Measurements from ENCODE around the gene CLCN7. TPM values are rescaled to one million over a fixed set of nuclear protein-coding genes. Genes with fewer than 3 reads are reported as not detected.

Gene CLCN7
- total and polyA plus RNA-seq, 4 donors = 61.1 to 119 (median 88.0) TPM

- no peak overlapping the region for H3K4me3 ChIP-seq
- H3K27me3 ChIP-seq (ENCODE audit: control insufficient read depth in 3 of 3, insufficient read depth in 3 of 3, low read length in 2 of 3) = no peaks in the 10 kb centered on the region
- WGBS, 2 donors = 83% methylated on average over 10 of the region's 10 CpGs
- no peak overlapping the region for H3K9ac ChIP-seq (ENCODE audit: insufficient read depth in 1 of 2, low read length in 2 of 2)
- no peaks in the 10 kb centered on the region for H3K36me3 ChIP-seq (ENCODE audit: control insufficient read depth in 4 of 4, insufficient read depth in 4 of 4, low read length in 4 of 4)
- ATAC-seq (ENCODE audit: insufficient read depth, low FRiP score) (no peak), DNase-seq (no peak)
- no peaks in the 10 kb centered on the region for H3K9me3 ChIP-seq (ENCODE audit: control insufficient read depth in 4 of 4, insufficient read depth in 3 of 4, low read length in 3 of 4)
- no peak for TF ChIP-seq CTCF (IDR thresholded peaks at IDR 0.05; ENCODE audit: control extremely low read depth, extremely low read depth)
- no peak overlapping the region for H3K27ac ChIP-seq (ENCODE audit: low read depth in 1 of 2, low read length in 1 of 2)
- peaks cover 0 to 13% (median 3%) of the 10 kb centered on the region in 5 donors for H3K4me1 ChIP-seq (ENCODE audit: control insufficient read depth in 5 of 5, insufficient read depth in 5 of 5, low read length in 5 of 5)
These were observed 52.8 kb downstream of the CLCN7 start for GRCh38 chr16:1422076-1422475.

DNA sequence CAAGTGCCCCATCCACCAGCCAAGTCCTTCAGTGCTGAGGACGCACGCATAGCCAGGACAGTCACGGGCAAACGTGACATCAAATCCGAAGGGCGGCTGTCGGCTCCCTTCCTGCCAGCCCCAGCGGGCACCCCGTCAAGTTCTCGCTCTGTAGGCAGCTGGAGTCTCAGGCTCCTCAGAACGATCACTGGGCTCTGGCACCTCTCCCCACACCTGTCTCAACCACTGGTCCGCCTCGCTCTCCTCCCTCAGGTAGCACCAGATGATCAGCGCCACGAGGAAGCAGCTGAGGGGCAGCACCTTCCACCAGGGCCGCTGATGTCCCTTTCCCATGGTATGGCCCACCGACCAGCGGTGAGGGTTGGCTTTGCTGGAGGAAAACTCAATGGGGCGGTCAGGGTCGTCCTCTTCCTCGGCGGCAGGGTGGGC lies 54.7 kb downstream of the CLCN7 start:
- H3K27me3 ChIP-seq (ENCODE audit: control insufficient read depth in 3 of 3, insufficient read depth in 3 of 3, low read length in 2 of 3) = no peaks in the 10 kb centered on the region
- peak overlapping the region; percentile 17 to 18 for H3K9ac ChIP-seq (ENCODE audit: insufficient read depth in 1 of 2, low read length in 2 of 2)
- DNase-seq (no peak), ATAC-seq (ENCODE audit: insufficient read depth, low FRiP score) (no peak)
- no peaks in the 10 kb centered on the region for H3K36me3 ChIP-seq (ENCODE audit: control insufficient read depth in 4 of 4, insufficient read depth in 4 of 4, low read length in 4 of 4)
- peaks cover 0 to 13% (median 3%) of the 10 kb centered on the region in 5 donors for H3K4me1 ChIP-seq (ENCODE audit: control insufficient read depth in 5 of 5, insufficient read depth in 5 of 5, low read length in 5 of 5)
- no peak for TF ChIP-seq CTCF (IDR thresholded peaks at IDR 0.05; ENCODE audit: control extremely low read depth, extremely low read depth)
- H3K9me3 ChIP-seq (ENCODE audit: control insufficient read depth in 4 of 4, insufficient read depth in 3 of 4, low read length in 3 of 4) = no peaks in the 10 kb centered on the region
- H3K27ac ChIP-seq (ENCODE audit: low read depth in 1 of 2, low read length in 1 of 2) = peak overlapping the region; percentile 75 to 92
- peak overlapping the region; percentile 95 for H3K4me3 ChIP-seq
- 2 to 5% methylated on average over 19 to 22 of the region's 22 CpGs for WGBS, 2 donors

DNA sequence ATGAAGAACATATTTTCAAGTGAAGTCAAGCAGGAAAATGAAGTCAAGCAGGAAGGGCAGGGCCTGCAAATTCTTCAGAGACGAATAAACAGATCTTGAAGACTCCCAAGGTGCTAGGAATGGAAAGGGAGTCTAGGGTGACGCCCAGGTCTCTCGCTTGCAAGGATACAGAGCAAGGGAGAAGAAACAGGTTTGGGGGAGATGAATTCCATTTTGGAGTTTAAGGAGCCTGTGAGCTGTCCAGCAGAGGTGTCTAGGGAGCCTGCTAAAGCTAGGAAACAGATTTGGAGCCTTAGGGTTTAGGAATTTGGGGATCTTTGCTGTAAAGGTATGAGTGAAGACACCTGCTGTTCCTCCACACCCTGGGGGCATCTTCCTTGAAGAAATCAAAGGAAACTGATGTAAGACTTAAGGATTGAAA lies 58.3 kb downstream of the CLCN7 start:
- Histone ChIP-seq H3K4me3 (no peak overlapping the region), H3K36me3 (ENCODE audit: control insufficient read depth in 4 of 4, insufficient read depth in 4 of 4, low read length in 4 of 4) (peaks cover 0 to 6% (median 0%) of the 10 kb centered on the region in 4 donors), H3K9ac (ENCODE audit: insufficient read depth in 1 of 2, low read length in 2 of 2) (no peak overlapping the region), H3K27me3 (ENCODE audit: control insufficient read depth in 3 of 3, insufficient read depth in 3 of 3, low read length in 2 of 3) (no peaks in the 10 kb centered on the region), H3K27ac (ENCODE audit: low read depth in 1 of 2, low read length in 1 of 2) (peak overlapping the region in 1 of 2 donors; percentile 48), H3K9me3 (ENCODE audit: control insufficient read depth in 4 of 4, insufficient read depth in 3 of 4, low read length in 3 of 4) (no peaks in the 10 kb centered on the region), H3K4me1 (ENCODE audit: control insufficient read depth in 5 of 5, insufficient read depth in 5 of 5, low read length in 5 of 5) (peaks cover 0 to 23% (median 7%) of the 10 kb centered on the region in 5 donors)
- DNase-seq (no peak), ATAC-seq (ENCODE audit: insufficient read depth, low FRiP score) (no peak)
- WGBS, 2 donors = 62 to 92% methylated on average over 3 of the region's 3 CpGs
- no peak for TF ChIP-seq CTCF (IDR thresholded peaks at IDR 0.05; ENCODE audit: control extremely low read depth, extremely low read depth)

Measured in lung (tissue), 12 donors.